ENCODE results near the gene ONECUT2. TPM values are rescaled to one million over a fixed set of nuclear protein-coding genes. Genes with fewer than 3 reads are reported as not detected.
A peak's percentile ranks its signal among the peaks of the same experiment; 100 is the strongest.
"Not testable (repeated sequence)": the region's sequence is repeated elsewhere in the genome, so short reads cannot be mapped to it uniquely, and the experiment has no call there.

Gene ONECUT2
- 1 to 10 TPM in 1 of 10 donors, under 1 TPM in 9; 0.01 to 1.1 (median 0.17) TPM for polyA plus RNA-seq (ENCODE audit: insufficient read length in 10 of 10)
- long read RNA-seq, donor 1, result 0 reads
- long read RNA-seq, donor 2, result 0 reads
- long read RNA-seq, donor 3, result 0 reads
- long read RNA-seq, donor 4, result 0 reads
- long read RNA-seq, donor 5, result 0 reads
- long read RNA-seq, donor 6, result 0 reads
- long read RNA-seq, donor 7, result 0 reads
- long read RNA-seq, donor 8, result 0 reads
- long read RNA-seq, donor 9, result 0 reads

GRCh38 chr18:57434536-57435494 is at the start of gene ONECUT2:
Gene ONECUT2 (plus strand): TSS chr18:57435374. CDS start chr18:57435717, 343 bp downstream.
- peak; percentile 83 to 94 (median 90) for DNase-seq

- no peak for DNase-seq
These were observed 45.9 kb upstream of the ONECUT2 start for GRCh38 chr18:57389271-57389670.

GRCh38 chr18:57390044-57390443 is 45.1 kb upstream of the ONECUT2 start:
- DNase-seq, result no peak

GRCh38 chr18:57394749-57395148 is 40.4 kb upstream of the ONECUT2 start:
- DNase-seq, result not testable (repeated sequence)

- DNase-seq, result not testable (repeated sequence)
These were observed 38.3 kb upstream of the ONECUT2 start for GRCh38 chr18:57396831-57397230.

- DNase-seq, result peak in 1 of 3 donors; percentile 4
These were observed 37.6 kb upstream of the ONECUT2 start for GRCh38 chr18:57397440-57398132.

GRCh38 chr18:57404345-57404744 is 30.8 kb upstream of the ONECUT2 start:
- no peak for DNase-seq

- DNase-seq, result no peak
These were observed 25.5 kb upstream of the ONECUT2 start for GRCh38 chr18:57409650-57410049.

GRCh38 chr18:57410749-57411148 is 24.4 kb upstream of the ONECUT2 start:
- no peak for DNase-seq

- DNase-seq, result no peak
These were observed 18.6 kb upstream of the ONECUT2 start for GRCh38 chr18:57416542-57416941.

GRCh38 chr18:57422313-57422872 is 12.8 kb upstream of the ONECUT2 start:
- DNase-seq, result no peak

GRCh38 chr18:57423821-57424220 is 11.4 kb upstream of the ONECUT2 start:
- DNase-seq, result no peak

- DNase-seq, result no peak
These were observed 10.1 kb upstream of the ONECUT2 start for GRCh38 chr18:57425096-57425495.

GRCh38 chr18:57426187-57426586 is 9.0 kb upstream of the ONECUT2 start:
- DNase-seq, result no peak

- DNase-seq, result peak in 1 of 3 donors; percentile 37
These were observed 7.6 kb upstream of the ONECUT2 start for GRCh38 chr18:57427429-57428201.

- peak in 1 of 3 donors; percentile 61 for DNase-seq
These were observed 6.7 kb upstream of the ONECUT2 start for GRCh38 chr18:57428221-57429150.

GRCh38 chr18:57429167-57430078 is 5.8 kb upstream of the ONECUT2 start:
- DNase-seq, result peak in 1 of 3 donors; percentile 44

GRCh38 chr18:57430079-57431001 is 4.8 kb upstream of the ONECUT2 start:
- DNase-seq, result peak in 1 of 3 donors; percentile 19
